ENCODE measurements around the gene SEMA5B.

SEMA5B gene

GRCh38 chr3:122916580-122916979 is 111.0 kb downstream of the SEMA5B start:
- TF ChIP-seq, protein P1, sequence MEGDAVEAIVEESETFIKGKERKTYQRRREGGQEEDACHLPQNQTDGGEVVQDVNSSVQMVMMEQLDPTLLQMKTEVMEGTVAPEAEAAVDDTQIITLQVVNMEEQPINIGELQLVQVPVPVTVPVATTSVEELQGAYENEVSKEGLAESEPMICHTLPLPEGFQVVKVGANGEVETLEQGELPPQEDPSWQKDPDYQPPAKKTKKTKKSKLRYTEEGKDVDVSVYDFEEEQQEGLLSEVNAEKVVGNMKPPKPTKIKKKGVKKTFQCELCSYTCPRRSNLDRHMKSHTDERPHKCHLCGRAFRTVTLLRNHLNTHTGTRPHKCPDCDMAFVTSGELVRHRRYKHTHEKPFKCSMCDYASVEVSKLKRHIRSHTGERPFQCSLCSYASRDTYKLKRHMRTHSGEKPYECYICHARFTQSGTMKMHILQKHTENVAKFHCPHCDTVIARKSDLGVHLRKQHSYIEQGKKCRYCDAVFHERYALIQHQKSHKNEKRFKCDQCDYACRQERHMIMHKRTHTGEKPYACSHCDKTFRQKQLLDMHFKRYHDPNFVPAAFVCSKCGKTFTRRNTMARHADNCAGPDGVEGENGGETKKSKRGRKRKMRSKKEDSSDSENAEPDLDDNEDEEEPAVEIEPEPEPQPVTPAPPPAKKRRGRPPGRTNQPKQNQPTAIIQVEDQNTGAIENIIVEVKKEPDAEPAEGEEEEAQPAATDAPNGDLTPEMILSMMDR (IDR thresholded peaks at IDR 0.05; ENCODE audit: low read depth, low read length, missing control alignments), result no peak
- in situ Hi-C loops (cut with HindIII; ENCODE audit: low pct_ligation_motif_present, low sequenced_read_pairs), result no loop called here
- Histone ChIP-seq H3K27me3 (replicated peaks) (peaks cover 2% of the 10 kb centered on the region), H3K4me3 (ENCODE audit: low read depth, low read length) (no peak overlapping the region), H3K36me3 (replicated peaks) (no peaks in the 10 kb centered on the region), H3K27ac (no peak overlapping the region)
- no peak for DNase-seq

- TF ChIP-seq, protein P1 (IDR thresholded peaks at IDR 0.05; ENCODE audit: low read depth, low read length, missing control alignments), result no peak
- Histone ChIP-seq H3K4me3 (ENCODE audit: low read depth, low read length) (no peak overlapping the region), H3K27ac (no peak overlapping the region), H3K27me3 (replicated peaks) (peaks cover 2% of the 10 kb centered on the region), H3K36me3 (replicated peaks) (no peaks in the 10 kb centered on the region)
- no peak for DNase-seq
- in situ Hi-C loops (cut with HindIII; ENCODE audit: low pct_ligation_motif_present, low sequenced_read_pairs), result no loop called here
These were observed 111.5 kb downstream of the SEMA5B start for GRCh38 chr3:122916084-122916483.

- in situ Hi-C loops (cut with HindIII; ENCODE audit: low pct_ligation_motif_present, low sequenced_read_pairs), result no loop called here
- H3K36me3 ChIP-seq (replicated peaks), result no peaks in the 10 kb centered on the region
- TF ChIP-seq, protein P1 (IDR thresholded peaks at IDR 0.05; ENCODE audit: low read depth, low read length, missing control alignments), result no peak
- no peak overlapping the region for H3K27ac ChIP-seq
- no peak overlapping the region for H3K4me3 ChIP-seq (ENCODE audit: low read depth, low read length)
- H3K27me3 ChIP-seq (replicated peaks), result peaks cover 2% of the 10 kb centered on the region
- no peak for DNase-seq
These were observed 112.1 kb downstream of the SEMA5B start for GRCh38 chr3:122915300-122916055.

GRCh38 chr3:122913539-122914100 is 113.9 kb downstream of the SEMA5B start:
- DNase-seq, result no peak

GRCh38 chr3:122912772-122913538 is 114.6 kb downstream of the SEMA5B start:
- in situ Hi-C loops (cut with HindIII; ENCODE audit: low pct_ligation_motif_present, low sequenced_read_pairs), result no loop called here
- H3K27me3 ChIP-seq (replicated peaks), result peaks cover 2% of the 10 kb centered on the region
- no peak overlapping the region for H3K27ac ChIP-seq
- TF ChIP-seq, protein P1 (IDR thresholded peaks at IDR 0.05; ENCODE audit: low read depth, low read length, missing control alignments), result no peak
- no peaks in the 10 kb centered on the region for H3K36me3 ChIP-seq (replicated peaks)
- no peak overlapping the region for H3K4me3 ChIP-seq (ENCODE audit: low read depth, low read length)
- DNase-seq, result no peak

More at GRCh38 chr3:122913539-122914100, 113.9 kb downstream of the SEMA5B start:
- Histone ChIP-seq H3K27ac (no peak overlapping the region), H3K27me3 (replicated peaks) (peaks cover 2% of the 10 kb centered on the region), H3K4me3 (ENCODE audit: low read depth, low read length) (no peak overlapping the region), H3K36me3 (replicated peaks) (no peaks in the 10 kb centered on the region)
- TF ChIP-seq, protein P1 (IDR thresholded peaks at IDR 0.05; ENCODE audit: low read depth, low read length, missing control alignments), result no peak
- in situ Hi-C loops (cut with HindIII; ENCODE audit: low pct_ligation_motif_present, low sequenced_read_pairs), result no loop called here

Measured in brain microvascular endothelial cell (primary cell).